C4-2B (cell line): ENCODE results near the gene TTLL5.
"Not testable (repeated sequence)": the region's sequence is repeated elsewhere in the genome, so short reads cannot be mapped to it uniquely, and the experiment has no call there.

Experiments used
- H3K27ac ChIP-seq: fragments of 450-650 bp; 2 replicates; pipeline ENCODE4 v1.5.1; 2017
- ZFX ChIP-seq: fragments of 450-650 bp; IDR thresholded peaks from 2 replicates; pipeline ENCODE4 v1.6.1; 2017
- TF ChIP-seq, protein P1 (sequence below): fragments of 450-650 bp; conservative IDR thresholded peaks from 2 replicates; pipeline ENCODE4 v1.5.1; 2017; ENCODE audit warnings: mild to moderate bottlenecking

Gene TTLL5

DNA sequence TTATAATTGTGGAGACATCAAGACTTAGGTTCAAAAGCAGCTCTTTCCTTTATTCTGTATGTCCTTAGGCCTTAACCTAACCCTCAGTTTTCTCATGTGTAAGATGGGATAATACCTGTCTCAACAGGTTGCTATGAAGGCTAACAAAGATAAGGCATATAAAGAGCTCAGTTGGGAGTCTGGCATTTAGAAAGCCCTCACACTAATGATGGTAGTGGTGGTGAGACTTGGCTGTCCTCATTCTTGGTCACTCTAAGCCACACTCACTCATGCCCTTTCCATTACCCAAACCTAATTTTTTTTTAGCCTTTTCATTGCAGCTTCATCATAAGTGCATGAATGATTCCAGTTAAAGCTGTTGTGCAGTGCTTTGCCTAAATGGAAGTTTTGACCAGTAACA, 183.4 kb downstream of the TTLL5 start:
- no peak overlapping the region for H3K27ac ChIP-seq
- TF ChIP-seq, protein P1, sequence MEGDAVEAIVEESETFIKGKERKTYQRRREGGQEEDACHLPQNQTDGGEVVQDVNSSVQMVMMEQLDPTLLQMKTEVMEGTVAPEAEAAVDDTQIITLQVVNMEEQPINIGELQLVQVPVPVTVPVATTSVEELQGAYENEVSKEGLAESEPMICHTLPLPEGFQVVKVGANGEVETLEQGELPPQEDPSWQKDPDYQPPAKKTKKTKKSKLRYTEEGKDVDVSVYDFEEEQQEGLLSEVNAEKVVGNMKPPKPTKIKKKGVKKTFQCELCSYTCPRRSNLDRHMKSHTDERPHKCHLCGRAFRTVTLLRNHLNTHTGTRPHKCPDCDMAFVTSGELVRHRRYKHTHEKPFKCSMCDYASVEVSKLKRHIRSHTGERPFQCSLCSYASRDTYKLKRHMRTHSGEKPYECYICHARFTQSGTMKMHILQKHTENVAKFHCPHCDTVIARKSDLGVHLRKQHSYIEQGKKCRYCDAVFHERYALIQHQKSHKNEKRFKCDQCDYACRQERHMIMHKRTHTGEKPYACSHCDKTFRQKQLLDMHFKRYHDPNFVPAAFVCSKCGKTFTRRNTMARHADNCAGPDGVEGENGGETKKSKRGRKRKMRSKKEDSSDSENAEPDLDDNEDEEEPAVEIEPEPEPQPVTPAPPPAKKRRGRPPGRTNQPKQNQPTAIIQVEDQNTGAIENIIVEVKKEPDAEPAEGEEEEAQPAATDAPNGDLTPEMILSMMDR, result no peak
- no peak for TF ChIP-seq ZFX

DNA sequence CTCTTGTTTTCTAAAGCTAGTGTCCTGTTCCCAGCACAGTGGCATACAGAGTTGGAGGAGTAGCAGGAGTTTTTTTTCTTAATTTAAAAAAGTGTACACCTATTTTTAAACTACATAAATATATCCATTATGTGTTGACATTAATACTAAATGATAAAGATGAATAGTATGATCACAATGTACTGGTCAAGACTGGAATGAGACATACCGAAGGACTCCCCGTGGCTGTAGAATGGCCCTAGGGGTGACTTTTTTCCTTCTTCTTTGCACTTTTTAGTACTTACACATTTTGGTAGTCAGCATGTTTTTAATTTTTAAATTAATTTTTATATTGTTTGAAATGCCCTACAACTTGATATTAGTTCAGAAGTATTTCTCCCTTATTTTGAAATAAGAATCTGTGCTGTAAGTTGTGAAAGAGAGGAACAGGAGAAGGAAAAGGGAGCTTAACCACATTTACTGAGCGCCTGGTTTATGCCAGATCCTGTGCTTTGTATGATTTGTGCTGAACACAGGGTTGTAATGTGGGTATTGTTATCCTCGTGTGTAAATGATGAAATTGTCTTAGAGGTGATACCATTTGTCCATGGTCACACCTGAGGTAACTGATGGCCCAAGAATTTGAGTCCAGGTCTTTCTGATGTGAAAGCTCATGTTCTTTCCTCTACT, 184.2 kb downstream of the TTLL5 start:
- no peak for TF ChIP-seq ZFX
- TF ChIP-seq, protein P1, result no peak

DNA sequence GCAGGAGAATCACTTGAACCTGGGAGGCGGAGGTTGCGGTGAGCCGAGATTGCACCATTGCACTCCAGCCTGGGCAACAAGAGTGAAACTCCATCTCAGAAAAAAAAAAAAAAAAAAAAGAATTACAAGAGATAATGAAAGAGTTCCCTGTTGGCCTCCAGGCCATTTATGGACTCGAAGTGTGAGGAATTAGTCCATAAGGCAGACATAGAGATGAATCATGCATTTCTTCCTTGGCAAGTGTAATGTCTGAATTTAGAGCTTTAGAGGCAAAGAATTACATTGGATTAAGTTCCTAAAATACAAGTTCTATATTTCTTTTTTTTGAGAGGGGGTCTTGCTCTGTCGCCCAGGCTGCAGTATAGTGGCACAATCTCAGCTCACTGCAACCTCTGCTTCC, 185.6 kb downstream of the TTLL5 start:
- not testable (repeated sequence) for H3K27ac ChIP-seq

More for the DNA sequence above, 184.2 kb downstream of the TTLL5 start:
- H3K27ac ChIP-seq, result no peak overlapping the region

DNA sequence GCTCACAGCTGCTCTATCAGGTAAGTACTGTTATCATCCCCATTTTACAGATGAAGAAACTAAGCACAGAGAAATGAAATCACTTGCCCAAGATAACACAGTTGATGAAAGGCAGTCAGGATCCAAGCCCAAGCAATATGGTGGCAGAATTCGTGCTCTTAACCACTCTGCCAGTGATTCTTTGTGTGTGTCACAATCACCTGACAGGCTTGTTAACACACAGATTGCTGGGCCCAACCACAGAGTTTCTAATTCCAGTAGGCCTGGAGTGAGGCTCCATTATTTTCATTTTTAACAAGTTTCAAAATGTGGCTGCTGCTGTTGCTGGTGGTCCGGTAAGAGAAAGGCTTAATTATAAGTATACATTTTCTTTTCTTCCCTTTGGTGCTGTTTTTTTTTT, 186.5 kb downstream of the TTLL5 start:
- no peak overlapping the region for H3K27ac ChIP-seq
- TF ChIP-seq, protein P1, result no peak
- no peak for TF ChIP-seq ZFX

DNA sequence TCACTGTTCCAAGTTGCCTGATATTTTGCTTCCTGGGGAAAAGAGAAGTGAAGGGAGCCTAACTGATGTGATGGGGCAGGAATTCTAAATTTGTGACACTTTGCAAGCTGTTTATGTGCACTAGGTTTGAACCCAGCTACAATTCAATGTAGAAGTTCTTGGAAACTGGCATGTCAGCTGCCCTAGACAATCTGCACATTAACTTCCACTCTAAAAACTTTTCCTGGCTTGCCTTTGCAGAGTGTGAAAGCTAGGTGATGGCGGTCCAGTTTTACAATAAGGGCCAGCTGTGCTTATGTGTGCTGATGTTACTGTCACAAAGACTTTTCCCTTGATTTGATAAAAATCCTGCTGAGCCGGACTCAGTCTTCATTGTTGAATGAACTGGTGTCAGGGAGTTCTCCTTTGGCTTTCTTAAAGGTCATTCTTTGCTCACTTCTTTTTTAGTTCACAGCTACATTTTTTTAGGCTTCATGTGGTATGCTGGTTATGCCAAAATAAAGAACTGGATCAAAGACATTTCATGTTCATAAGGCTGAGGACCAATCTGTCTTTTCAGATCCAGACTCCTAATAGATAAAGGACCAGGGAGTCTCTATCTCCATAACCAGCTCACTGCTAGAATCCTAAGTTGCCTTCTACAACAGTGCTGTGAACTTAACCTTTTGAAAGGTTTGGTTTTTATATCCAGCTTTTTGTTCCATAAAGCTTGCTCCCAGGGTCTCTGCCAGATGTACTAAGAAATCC, 187.3 kb downstream of the TTLL5 start:
- TF ChIP-seq ZFX, result no peak
- TF ChIP-seq, protein P1, result no peak
- H3K27ac ChIP-seq, result no peak overlapping the region

DNA sequence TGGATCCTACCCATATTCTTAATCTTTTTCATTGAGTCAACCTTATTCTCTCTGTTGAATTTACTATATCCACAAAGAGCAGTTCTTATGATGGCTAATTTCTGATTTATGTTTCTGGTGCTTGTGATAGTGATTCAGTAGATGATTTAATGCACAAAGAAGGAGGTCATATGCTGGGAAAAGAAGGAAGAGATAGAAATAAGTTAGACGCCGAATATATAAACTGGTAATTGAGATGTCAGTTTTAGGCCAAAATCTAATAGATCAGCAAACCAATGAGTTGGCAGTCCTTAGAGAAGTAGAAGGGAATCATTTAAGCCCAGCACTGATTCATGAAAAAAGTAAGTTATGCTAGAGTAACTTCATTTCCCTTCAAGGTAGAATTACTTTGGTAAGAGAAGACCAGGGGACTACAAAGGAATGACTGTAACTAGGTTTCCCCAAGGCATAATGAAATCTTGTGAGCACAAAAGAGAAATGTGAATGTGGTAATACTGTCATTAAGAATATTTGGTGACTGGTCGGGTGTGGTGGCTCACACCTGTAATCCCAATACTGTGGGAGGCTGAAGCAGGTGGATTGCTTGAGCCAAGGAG, 188.4 kb downstream of the TTLL5 start:
- no peak overlapping the region for H3K27ac ChIP-seq
- TF ChIP-seq, protein P1, result no peak
- TF ChIP-seq ZFX, result no peak

DNA sequence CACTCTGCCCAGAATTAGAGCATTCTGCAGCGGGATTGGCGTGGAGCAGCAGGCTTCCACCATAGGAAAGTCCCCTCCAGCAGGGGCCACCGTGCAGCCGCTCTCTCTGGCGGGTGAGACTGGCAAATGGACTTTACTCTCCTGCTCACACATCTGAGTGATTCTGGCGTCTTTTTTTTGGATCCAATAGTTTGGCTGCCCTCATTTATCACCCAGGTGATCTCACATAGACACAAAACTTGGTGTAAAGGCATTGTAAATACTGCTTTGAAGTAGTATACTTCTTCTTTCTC, 190.5 kb downstream of the TTLL5 start:
- no peak overlapping the region for H3K27ac ChIP-seq
- TF ChIP-seq, protein P1, result no peak
- no peak for TF ChIP-seq ZFX
